Stomach smooth muscle (tissue), 2 donors: ENCODE measurements around the gene TAF4.

Source experiments
- H3K27ac ChIP-seq: one replicate; pipeline ENCODE4 v1.7.0; 2013; ENCODE audit warnings: mild to moderate bottlenecking, low read length, inconsistent platforms
- H3K27me3 ChIP-seq, 2 donors: one replicate each; pipeline ENCODE4 v1.7.0; 2013; ENCODE audit warnings: low read length in 2 of 2; ENCODE audit not compliant: insufficient read depth in 2 of 2, control insufficient read depth in 1 of 2
- H3K36me3 ChIP-seq, 2 donors: one replicate each; pipeline ENCODE4 v1.7.0; 2013; ENCODE audit warnings: low read length in 2 of 2; ENCODE audit not compliant: control insufficient read depth in 2 of 2, insufficient read depth in 2 of 2
- H3K4me1 ChIP-seq: one replicate; pipeline ENCODE4 v1.7.0; 2013; ENCODE audit warnings: low read length; ENCODE audit not compliant: control insufficient read depth, insufficient read depth
- H3K4me3 ChIP-seq, 2 donors: one replicate each; pipeline ENCODE4 v1.7.0; 2013; ENCODE audit warnings: low read length in 2 of 2
- H3K9ac ChIP-seq, 2 donors: one replicate each; pipeline ENCODE4 v1.7.0; 2013; ENCODE audit warnings: low read length in 2 of 2, mild to moderate bottlenecking in 1 of 2
- H3K9me3 ChIP-seq, 2 donors: one replicate each; pipeline ENCODE4 v1.7.0; 2013; ENCODE audit warnings: low read length in 2 of 2; ENCODE audit not compliant: control insufficient read depth in 2 of 2
- donor health status: healthy.
- donor health status: Pancreatic carcinoma.

The TAF4 gene

GRCh38 chr20:62001178-62001715, 64.4 kb downstream of the TAF4 start:
- Histone ChIP-seq H3K27ac (no peak overlapping the region), H3K9ac (no peak overlapping the region), H3K27me3 (no peaks in the 10 kb centered on the region), H3K9me3 (no peaks in the 10 kb centered on the region), H3K4me1 (no peaks in the 10 kb centered on the region), H3K36me3 (peaks cover 60 to 72% of the 10 kb centered on the region in 2 donors), H3K4me3 (no peak overlapping the region)

DNA sequence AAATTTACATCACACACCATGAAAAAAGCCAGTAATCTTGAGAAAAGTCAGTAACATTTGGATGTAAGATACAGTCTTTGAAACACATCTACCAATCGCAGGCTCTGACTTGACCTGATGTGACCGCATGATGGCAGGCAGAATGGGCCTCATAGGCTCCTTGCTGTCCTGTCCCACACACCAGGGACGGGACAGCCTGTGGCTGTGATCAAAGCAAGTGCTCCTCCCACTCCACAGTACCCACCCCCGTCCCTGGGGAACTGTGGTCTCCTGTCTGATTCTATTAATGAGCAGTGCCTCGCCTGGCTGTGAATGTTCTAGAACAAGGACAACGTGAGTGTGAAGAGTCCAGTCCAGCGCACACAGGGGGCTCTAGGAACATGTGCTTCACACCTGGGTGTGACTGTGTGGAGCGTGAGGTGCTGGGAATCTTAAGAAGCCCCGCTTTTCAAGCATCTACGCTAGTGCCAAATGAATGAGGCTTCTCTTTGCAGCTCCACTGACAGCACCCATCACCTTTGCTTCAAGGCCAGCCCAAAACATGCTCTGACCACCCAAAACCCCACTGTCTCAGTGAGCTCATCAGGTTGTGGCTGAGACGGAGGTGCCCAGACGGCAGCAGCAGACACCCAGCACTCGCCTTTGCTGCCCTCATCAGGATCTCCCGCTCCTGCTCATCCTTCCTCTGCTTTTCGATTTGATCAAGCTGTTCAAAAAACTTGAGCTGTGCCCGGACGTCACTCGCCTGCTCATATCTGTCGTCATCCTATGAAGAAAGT, 67.1 kb downstream of the TAF4 start:
- Histone ChIP-seq H3K4me1 (no peaks in the 10 kb centered on the region), H3K9me3 (no peaks in the 10 kb centered on the region), H3K9ac (no peak overlapping the region), H3K27ac (no peak overlapping the region), H3K4me3 (no peak overlapping the region), H3K36me3 (peaks cover 59 to 65% of the 10 kb centered on the region in 2 donors), H3K27me3 (no peaks in the 10 kb centered on the region)

- H3K27ac ChIP-seq = no peak overlapping the region
- no peaks in the 10 kb centered on the region for H3K9me3 ChIP-seq
- no peak overlapping the region for H3K4me3 ChIP-seq
- no peaks in the 10 kb centered on the region for H3K4me1 ChIP-seq
- no peak overlapping the region for H3K9ac ChIP-seq
- peaks cover 58 to 66% of the 10 kb centered on the region in 2 donors for H3K36me3 ChIP-seq
- no peaks in the 10 kb centered on the region for H3K27me3 ChIP-seq
Measured at GRCh38 chr20:61997891-61998290, 67.8 kb downstream of the TAF4 start.

- Histone ChIP-seq H3K9ac (no peak overlapping the region), H3K9me3 (peaks cover 0 to 4% of the 10 kb centered on the region in 2 donors), H3K27me3 (no peaks in the 10 kb centered on the region), H3K4me3 (no peak overlapping the region), H3K36me3 (peaks cover 60 to 66% of the 10 kb centered on the region in 2 donors), H3K4me1 (no peaks in the 10 kb centered on the region), H3K27ac (no peak overlapping the region)
Measured at GRCh38 chr20:61997372-61997771, 68.3 kb downstream of the TAF4 start.

GRCh38 chr20:61994546-61994945, 71.1 kb downstream of the TAF4 start:
- H3K4me3 ChIP-seq = no peak overlapping the region
- no peak overlapping the region for H3K27ac ChIP-seq
- H3K4me1 ChIP-seq = no peaks in the 10 kb centered on the region
- peaks cover 55 to 63% of the 10 kb centered on the region in 2 donors for H3K36me3 ChIP-seq
- peaks cover 0 to 14% of the 10 kb centered on the region in 2 donors for H3K9me3 ChIP-seq
- H3K9ac ChIP-seq = no peak overlapping the region
- no peaks in the 10 kb centered on the region for H3K27me3 ChIP-seq

GRCh38 chr20:61993058-61993457, 72.6 kb downstream of the TAF4 start:
- H3K27ac ChIP-seq = no peak overlapping the region
- H3K9ac ChIP-seq = no peak overlapping the region
- no peaks in the 10 kb centered on the region for H3K27me3 ChIP-seq
- H3K36me3 ChIP-seq = peaks cover 47 to 53% of the 10 kb centered on the region in 2 donors
- no peak overlapping the region for H3K4me3 ChIP-seq
- no peaks in the 10 kb centered on the region for H3K4me1 ChIP-seq
- H3K9me3 ChIP-seq = peaks cover 0 to 14% of the 10 kb centered on the region in 2 donors

DNA sequence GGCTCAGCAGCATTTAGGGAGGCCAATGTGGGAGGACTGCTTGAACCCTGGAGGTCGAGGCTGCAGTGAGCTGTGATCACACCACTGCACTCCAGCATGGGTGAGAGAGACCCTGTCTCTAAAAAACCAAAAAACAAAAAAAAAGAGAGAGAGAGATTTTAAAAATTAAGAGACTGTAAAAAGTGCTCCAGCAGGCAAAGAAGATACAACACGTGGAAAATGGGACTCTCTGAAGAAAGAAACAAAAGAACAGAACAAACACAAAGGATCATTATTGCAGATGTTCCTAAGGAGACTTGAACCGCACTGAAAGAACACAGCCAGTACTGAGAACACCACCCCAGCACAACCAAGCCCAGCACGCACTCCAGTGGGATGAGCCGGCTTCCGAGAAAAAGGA, 74.2 kb downstream of the TAF4 start:
- H3K4me3 ChIP-seq = no peak overlapping the region
- H3K9ac ChIP-seq = no peak overlapping the region
- H3K36me3 ChIP-seq = peaks cover 43 to 56% of the 10 kb centered on the region in 2 donors
- peaks cover 0 to 14% of the 10 kb centered on the region in 2 donors for H3K9me3 ChIP-seq
- H3K27me3 ChIP-seq = no peaks in the 10 kb centered on the region
- no peaks in the 10 kb centered on the region for H3K4me1 ChIP-seq
- no peak overlapping the region for H3K27ac ChIP-seq

GRCh38 chr20:61990484-61990883, 75.2 kb downstream of the TAF4 start:
- Histone ChIP-seq H3K27me3 (no peaks in the 10 kb centered on the region), H3K9me3 (peaks cover 0 to 14% of the 10 kb centered on the region in 2 donors), H3K9ac (no peak overlapping the region), H3K4me1 (no peaks in the 10 kb centered on the region), H3K4me3 (no peak overlapping the region), H3K36me3 (peaks cover 43 to 60% of the 10 kb centered on the region in 2 donors), H3K27ac (no peak overlapping the region)

DNA sequence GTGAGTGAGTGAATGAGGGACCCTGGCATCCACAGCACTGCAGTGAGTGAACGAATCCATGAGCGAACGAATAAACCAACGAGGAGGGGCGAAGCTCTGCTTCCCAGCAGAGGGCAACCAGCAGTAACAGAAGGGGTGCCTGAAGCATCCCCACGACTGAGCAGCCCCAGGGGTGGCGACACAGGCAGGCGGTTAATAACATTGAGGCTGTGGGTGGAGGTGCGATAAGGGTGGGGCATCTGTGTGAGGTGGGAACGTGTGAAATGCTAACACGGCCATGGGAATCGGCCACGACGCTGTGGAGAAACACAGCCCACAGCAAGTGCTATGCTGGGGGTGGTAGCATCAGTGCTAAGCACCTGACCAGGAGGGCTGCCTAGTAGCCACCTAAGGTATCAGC, 75.9 kb downstream of the TAF4 start:
- Histone ChIP-seq H3K27me3 (no peaks in the 10 kb centered on the region), H3K4me1 (no peaks in the 10 kb centered on the region), H3K9me3 (peaks cover 0 to 14% of the 10 kb centered on the region in 2 donors), H3K27ac (no peak overlapping the region), H3K36me3 (peaks cover 39 to 55% of the 10 kb centered on the region in 2 donors), H3K4me3 (no peak overlapping the region), H3K9ac (no peak overlapping the region)

- Histone ChIP-seq H3K27me3 (no peaks in the 10 kb centered on the region), H3K4me3 (no peak overlapping the region), H3K36me3 (peaks cover 39 to 53% of the 10 kb centered on the region in 2 donors), H3K4me1 (no peaks in the 10 kb centered on the region), H3K27ac (no peak overlapping the region), H3K9ac (no peak overlapping the region), H3K9me3 (peaks cover 0 to 14% of the 10 kb centered on the region in 2 donors)
Measured at GRCh38 chr20:61988665-61989064, 77.0 kb downstream of the TAF4 start.

- Histone ChIP-seq H3K9ac (no peak overlapping the region), H3K4me3 (no peak overlapping the region), H3K27ac (no peak overlapping the region), H3K27me3 (no peaks in the 10 kb centered on the region), H3K36me3 (peaks cover 25 to 38% of the 10 kb centered on the region in 2 donors), H3K4me1 (no peaks in the 10 kb centered on the region), H3K9me3 (peaks cover 0 to 6% of the 10 kb centered on the region in 2 donors)
Measured at GRCh38 chr20:61986762-61987321, 78.8 kb downstream of the TAF4 start.
